ENCODE data around the gene ASAP2.
"Not testable (repeated sequence)": the region's sequence is repeated elsewhere in the genome, so short reads cannot be mapped to it uniquely, and the experiment has no call there.

The ASAP2 gene

DNA sequence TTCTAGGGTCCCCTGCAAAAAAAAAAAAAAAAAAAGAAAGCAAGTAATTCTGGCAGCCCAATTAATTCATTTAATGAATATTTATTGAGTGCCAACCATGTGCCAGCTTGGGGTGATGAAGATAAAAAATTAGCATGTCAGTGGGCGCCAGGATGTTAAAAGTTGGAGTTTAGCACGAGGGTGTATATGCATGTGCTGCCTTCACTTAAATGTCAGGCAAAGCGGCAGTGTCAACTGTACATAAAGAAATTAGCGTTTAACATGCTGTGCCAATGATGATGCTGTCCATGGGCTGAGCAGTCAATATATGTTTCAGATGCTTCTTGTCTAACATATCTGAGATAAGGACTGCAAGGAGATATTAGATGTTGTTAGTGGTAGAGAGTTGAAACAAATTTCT is 49.5 kb downstream of the ASAP2 start:
- DNase-seq = no peak

DNA sequence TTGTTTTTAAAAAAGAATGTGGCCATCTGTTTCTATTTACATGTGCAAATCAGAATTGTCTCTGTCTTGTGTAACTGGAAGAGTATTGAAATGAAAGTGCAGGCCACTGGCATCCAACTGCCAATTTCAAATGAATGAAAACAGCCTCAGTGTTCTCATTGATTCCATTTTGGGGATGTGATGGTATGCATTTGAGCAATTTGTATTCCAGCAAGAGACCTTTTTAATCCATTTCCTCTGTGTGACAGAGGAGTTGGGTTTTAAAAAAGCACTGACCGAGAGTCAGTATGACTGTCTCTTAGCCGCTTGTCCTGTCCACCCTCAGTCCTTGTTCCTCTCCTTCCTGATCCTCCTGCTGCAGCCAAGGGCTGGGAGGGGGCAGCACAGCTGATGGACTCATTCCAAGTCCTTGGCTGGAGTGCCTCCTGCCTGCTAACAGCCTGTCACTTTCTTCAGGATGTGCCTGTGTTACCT is 50.0 kb downstream of the ASAP2 start:
- DNase-seq = no peak

DNA sequence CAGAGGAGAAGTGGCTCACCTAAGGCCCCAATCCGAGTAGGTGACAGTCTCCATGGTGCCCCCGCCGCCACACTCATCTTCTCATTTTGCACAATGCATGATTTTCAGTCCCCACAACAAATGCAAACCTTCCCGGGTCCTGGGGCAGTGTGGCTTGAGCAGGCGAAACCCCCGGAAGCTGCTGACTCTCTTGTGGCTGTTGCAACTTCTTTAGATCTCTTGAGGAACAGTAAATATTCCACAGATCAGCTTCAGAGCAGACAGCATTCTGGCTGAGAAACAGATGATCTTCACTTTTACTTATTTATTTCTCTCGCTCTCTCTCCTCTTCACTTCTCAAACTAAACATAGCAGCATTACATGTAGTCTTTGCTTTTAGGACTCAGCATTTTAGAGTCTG is 51.9 kb downstream of the ASAP2 start:
- DNase-seq = no peak

DNA sequence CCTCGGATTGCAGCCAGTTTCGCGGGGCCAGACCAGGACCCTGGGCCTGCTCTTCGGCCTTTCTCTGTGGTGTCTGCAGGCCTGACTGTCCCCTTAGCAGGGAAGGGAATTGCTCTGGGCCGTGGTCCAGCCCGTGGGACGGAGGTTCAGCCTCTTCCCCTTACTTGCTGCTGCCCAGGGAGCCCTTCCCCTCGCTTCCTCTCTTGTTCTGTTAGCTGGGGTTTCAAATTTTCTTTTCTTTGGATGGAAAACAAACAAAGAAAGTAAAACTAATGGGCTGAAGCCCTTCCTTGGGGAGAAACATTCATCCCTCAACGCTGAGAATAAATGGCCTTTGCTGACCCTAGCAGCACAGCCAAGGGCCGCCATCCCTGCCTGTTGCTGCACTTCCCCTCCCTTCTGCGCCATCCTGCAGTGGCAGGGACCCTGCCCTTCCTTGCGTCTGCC is 52.4 kb downstream of the ASAP2 start:
- no peak for DNase-seq

DNA sequence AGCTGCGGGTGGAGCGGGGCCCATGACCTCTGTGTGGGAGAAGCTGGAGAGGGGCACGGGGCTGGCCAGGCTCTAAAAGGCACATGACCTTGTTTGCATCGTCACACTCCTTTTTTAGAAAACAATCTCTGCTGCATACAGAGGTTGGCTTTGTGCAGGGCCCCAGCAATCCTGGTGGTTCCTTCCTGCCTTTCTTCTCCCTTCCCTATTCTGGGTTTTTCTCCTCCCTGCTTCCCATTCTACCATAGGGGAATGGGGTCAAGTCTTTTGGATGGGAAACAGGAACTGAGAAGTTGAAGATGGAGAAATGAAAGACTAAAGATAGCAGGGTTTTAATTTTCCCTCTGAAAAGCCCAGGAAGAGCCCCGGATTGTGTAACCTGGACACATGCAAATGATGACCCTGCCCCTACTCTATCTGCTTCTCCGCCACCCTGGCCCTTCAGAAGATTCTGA is 53.9 kb downstream of the ASAP2 start:
- no peak for DNase-seq

DNA sequence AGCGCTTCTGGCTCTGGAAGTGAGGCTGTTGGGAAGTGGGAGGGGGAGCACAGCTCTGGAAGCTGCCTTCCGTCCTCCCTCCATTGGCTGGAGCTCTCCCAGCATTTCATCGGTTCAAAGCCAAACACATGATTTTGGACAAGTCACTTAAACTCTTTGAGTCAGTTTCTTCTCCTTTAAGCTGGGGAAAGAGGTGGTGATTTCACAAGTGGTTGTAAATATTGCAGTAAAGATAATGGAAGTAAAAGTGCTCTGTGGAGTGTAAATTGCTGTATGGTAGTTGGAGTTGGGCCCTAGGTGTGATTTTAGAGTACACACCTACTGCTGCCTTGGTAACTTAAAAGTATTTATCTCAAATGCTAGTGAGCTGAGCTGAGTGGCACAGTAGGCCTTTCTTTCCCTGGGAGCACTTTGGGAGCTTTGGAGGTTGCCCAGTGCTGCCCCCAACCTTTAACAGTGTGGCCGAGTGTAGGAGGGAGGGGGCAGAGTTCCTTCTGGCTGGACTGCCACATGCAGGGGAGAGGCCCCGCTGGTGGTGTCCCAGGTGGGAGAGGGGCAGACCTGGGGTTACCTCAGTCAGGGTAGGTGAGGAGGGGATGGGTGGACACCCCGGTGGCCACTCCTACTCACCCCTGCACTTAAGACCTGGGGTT is 54.7 kb downstream of the ASAP2 start:
- DNase-seq = no peak

DNA sequence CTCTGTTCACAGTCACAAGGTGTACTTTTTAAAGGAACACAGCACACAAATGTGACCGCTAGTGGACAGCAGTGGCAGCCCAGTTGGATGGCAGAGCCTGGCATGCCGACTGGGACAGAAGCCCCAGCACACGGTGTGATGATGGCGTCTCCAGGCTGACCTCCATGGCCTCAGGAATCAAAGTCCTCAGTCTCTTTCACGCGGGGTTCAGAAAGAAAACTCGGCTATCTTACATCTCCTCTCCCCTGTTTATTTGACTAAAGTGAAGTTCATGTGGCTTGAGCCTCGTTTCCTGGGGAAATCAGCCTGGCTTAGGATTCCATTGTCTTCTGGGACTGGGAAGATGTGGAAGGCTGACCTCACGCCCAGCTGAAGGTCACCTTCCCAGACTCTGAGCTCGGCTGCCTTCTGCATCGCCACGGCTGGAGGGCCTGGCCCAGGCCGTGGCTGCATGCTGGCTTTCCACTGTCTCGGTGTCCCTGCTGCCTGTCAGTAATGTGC is 56.1 kb downstream of the ASAP2 start:
- no peak for DNase-seq

DNA sequence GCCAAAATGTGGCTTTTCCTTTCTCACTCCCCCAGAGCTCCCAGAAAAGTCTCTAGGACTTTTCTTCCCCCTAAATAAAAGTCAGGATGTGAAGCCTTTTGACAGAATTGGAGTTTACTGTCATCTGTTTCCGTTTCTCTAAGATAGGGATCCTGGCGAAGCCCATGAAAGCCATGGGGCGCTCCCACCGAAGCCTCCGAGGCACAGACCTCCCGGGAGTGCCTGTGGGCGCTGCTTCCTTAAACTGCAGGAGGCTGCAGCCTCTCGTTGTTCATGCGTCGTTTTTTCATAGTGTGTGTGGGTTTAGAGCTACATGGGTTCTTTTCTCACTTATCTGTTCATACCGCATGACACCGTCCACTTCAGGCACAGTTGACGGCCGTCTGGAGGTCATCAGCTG is 56.8 kb downstream of the ASAP2 start:
- DNase-seq = no peak

DNA sequence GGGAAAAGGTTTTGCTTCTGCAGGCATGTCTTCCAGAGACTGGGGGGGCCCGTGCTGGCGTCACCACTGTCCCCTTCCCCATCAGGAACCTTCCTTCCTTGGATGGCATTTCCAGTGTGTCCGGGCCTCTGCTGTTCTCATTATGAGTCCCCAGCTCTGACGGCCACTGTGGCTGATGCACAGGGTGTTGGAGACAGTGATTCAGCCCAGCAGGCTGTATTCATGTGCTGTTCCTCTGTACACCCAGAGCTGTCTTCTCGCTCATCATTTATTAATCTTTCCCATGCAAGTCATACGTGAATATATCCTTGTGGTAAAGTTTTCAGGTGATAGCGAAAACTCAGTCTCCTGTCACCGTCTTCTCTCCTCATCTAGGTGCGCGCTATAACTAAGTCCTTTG is 57.7 kb downstream of the ASAP2 start:
- no peak for DNase-seq

DNA sequence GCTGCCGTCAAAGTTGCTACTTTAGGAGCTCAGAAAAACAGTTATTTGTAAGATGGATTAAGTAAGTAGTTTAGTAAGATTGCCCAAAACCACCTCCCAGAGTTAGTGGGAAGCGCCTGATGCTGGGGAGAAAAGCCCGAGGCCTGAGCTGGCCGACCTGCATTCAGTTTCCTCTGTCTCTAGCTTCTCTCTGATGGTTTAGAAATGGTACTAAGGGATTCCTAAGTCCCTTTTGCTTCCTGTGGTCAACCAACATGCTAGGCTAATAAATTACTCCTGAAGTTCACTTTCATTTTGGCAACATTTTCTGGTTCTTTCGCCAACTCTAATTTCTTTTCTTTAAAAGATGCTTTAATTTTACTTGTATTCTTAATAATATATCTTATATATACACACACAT is 60.1 kb downstream of the ASAP2 start:
- DNase-seq = no peak

DNA sequence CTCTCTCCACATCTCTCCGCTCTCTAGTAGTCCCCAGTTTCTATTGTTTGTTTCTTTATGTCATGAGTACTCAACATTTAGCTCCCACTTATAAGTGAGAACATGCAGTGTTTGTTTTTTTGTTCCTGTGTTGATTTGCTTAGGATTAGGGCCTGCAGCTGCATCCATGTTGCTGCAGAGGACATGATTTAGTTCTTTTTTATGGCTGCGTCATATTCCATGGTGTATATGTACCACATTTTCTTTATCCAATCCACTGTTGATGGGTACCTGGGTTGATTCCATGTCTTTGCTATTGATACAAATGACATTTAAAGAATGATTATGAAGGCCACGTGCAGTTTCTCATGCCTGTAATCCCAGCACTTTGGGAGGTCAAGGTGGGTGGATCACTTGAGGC is 60.7 kb downstream of the ASAP2 start:
- not testable (repeated sequence) for DNase-seq

DNA sequence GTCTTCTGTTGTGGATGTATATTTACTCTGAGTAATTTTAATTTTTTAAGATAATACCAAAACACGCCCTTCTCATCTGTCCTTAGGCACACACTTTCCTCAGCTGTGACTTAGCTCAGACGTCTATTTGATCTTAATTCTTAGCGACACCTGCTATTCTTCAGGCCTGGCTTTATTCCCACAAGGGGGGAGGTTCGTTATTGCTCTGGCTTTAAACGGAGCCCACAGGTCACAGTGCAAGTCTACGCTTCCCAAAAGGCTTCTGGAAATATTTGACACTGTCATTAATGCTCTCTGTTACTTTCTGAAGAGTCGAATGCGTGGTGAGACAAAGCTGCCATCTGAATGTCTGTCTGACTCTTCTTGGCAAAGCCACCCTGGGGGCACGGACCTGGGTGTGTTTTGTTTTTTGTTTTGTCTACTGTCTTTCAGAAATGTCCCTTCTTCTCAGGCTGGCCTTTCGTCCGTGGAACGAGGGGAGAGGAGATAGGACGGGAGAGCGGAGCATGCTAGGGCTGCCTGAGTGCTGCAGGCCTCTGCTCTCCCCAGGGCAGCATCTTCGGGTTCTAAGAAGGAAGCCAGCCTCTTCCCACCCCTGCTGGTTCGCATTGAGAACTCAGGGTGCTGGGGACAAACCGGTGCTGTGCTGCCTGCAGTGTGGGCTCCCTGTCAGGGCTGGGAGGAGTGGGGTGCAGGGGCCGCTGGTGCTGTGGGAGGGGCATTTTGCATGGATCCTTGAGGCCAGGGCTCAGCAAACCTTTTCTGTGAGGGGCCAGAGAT is 61.9 kb downstream of the ASAP2 start:
- DNase-seq = no peak

DNA sequence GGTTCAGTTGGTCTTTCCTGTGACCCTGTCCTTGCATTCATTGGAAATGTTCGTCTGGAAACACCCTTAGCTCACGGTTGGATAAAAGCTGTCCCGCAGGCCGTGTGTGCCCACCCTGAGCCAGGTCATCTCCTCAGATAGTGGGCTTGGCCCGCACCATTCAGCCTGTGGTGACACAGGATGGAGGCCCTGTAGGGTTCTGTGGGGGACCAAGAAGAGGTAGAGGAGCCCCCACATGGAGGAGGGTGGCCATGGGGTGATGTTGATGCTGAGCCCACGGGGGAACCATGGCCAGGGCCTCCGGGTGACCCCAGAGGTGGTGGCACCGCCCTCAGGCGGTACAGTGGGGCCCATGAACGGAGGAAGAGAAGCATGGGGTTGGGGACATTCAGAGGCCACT is 62.7 kb downstream of the ASAP2 start:
- DNase-seq = no peak

DNA sequence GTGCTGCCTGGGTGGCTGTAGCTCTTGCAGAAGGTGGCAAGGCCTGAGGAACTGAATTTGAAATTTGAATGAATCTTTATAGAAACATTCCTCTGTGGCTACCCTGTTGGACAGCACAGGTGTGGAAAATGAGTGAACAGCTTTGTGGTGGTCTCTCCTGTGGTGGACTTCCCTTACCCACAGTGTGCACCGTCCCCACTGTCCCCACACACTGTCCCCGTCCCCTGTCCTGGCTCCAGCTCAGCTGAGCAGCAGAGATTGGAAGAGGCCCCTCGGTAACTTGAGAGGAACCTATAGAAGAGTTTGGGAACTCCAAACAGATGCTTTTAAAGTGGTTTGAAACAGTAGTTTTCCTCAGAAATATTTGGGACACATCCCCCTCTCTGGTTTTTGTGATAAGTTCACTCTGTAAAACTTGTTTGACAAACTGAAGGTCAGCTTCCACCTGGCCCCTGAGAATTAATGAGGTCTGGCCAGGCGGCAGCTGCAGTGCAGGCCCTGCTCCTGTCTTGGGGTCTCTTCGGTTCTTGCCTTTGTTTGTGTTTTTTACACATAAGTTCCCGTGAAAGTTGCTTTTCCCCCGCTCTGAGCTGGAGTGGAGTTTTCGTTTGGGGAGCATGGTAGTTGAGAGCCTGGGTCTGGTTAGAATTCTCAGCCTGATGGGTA is 63.2 kb downstream of the ASAP2 start:
- no peak for DNase-seq

DNA sequence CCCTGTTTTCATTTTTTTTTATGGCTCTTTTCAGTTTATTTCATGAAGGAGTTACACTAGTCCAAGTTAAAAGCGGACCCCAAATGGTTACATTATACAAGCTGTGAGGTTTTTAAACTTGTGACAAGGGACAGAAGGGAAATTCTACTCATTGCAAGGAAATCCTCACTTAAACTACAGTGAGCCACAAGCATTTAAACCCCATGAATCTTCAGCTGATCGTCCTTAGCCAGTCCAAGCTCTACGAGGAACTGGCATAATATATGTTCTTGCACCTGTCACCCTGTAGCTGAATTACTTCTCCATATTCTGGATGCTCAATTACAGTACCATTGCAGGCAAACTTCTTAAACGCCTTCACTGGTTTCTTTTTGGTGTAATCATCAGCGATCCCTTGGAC is 64.5 kb downstream of the ASAP2 start:
- DNase-seq = no peak

DNA sequence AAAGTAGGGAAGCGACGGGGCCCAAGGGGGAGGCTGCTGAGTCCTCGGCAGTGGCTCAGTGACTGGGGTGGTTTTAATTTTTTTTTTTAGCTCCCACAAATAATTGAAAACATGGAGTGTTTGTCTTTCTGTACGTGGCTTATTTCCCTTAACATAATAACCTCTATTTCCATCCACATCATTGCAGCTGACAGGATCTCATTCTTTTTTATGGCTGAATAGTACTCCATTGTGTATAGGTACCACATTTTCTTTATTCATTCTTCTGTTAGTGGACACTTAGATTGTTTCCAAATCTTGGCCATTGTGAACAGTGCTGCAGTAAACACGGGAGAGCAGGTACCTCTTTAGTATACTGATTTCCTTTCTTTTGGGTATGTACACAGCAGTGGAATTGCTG is 65.1 kb downstream of the ASAP2 start:
- DNase-seq = no peak

DNA sequence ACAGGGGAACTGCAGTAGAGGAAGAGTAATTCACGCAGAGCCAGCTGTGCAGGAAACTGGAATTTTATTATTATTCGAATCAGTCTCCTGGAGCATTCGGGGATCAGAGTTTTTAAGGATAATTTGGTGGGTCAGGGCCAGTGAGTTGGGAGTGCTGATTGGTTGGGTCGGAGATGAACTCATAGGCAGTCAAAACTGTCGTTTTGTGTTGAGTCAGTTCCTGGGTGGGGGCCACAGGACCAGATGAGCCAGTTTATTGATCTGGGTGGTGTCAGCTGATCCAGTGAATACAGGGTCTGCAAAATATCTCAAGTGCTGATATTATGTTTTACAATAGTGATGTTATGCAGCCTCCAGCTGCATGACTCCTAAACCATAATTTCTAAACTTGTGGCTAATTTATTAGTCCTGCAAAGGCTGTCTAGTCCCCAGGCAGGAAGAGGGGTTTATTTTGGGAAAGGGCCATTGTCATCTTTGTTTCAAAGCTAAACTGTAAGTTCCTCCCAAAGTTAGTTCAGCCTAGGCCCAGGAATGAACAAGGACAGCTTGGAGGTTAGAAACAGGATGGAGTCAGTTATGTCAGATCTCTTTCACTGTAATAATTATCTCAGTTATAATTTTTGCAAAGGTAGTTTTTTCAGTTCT is 67.0 kb downstream of the ASAP2 start:
- no peak for DNase-seq

DNA sequence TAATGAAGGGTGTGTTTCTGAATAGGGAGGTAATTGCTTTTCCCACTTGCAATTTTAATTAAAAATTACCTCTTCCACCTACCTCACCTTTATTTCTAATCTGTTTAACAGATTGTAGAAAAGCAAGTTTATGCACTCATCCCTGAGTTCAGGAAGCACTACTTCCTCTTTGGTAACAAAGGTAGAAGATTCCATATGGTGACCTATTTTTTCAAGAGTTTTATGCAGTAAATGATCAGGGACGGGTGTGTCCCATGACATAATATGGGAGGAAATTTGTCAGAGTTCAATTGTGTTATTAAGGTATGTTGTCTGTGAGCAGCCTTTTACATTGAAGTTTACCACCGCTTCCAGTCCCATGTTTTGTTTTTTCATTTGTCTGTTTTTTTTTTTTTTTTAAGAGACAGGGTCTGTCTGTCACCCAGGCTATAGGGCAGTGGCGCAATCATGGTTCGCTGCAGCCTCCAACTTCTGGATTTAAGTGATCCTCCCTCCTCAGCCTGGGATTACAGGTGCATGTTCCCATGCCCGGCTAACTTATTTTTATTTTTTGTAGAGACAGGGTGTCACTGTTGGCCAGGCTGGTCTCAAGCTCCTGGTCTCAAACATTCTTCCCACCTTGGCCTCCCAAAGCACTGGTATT is 68.2 kb downstream of the ASAP2 start:
- DNase-seq = no peak

DNA sequence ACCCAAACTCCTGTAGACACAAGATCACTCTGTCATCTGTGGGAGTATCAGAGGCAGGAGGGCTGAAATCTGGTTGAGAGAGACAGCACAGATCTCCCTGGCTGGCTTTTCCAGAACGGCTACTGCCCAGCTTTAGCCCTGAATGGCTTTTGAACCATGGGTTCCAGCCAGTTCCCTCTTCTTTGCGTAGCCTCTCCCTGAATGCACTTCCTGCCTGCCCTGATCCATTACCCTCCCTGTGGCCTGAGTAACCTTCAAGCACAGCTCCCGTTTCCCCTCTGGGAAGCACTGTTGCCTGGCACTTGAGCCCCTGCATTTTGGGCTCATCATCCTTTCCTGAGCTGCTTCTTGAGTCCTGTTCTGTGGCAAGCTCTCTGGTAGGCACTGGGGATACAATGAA is 68.8 kb downstream of the ASAP2 start:
- DNase-seq = no peak

DNA sequence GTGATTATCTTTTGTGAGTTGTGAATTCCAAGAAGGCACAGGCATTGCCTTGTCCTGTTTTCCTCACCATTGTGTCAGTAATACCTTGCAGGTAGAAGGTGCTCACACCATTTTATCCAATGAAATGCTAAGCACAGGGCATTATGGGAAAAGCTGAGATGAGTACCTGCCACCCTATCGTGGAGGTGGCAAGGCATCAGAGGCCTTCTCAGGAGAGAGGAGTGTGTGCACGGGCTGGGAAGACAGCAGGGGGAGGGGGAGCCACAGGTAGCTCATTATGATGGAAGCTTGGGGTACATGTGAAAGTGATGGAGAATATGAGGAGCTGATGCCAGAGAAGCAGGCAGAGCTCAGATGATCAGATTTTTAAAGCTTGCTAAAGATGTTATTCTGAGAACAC is 69.5 kb downstream of the ASAP2 start:
- no peak for DNase-seq

DNA sequence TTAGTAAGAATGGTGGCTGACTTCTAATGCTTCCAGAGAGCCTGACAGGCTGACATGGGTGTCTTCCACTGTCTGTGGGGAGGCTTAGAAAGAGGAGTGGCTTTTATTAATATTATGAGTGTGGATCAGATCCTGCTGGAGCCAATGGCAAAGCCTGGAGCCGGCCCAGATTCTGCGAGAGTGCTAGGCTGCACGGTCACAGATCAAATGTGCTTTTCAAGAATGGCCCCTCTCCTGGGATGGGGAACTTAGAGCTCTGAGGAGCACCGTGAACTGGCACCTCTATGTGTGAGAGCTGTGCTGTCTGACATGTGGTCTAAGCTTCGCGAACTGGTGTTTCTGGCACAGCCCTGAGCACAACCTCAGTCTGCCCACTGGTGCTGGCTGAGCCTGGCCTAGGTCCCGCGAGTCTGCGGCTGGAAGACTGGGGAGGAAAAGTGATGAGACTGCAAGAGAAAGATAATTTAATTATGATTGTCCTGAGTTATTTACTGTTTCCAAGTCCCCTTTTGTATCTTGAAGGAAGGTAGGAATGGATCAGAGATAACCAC is 70.4 kb downstream of the ASAP2 start:
- no peak for DNase-seq

DNA sequence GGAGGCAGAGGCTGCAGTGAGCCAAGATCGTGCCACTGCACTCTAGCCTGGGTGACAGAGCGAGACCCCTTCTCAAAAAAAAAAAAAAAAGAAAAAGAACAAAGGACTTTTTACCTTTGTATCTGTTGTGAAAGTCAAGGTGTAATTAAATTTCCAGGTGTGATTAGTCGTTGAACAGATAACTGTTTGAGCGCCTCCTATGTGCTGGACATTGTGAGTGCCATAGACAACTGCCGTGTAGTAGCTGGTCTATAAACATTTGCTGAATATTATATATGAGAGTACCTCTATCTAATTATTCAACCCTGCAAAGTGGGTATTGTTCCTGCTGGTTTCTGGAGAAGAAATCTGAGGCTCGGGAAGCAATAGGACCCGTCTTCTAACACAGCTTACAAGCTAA is 71.8 kb downstream of the ASAP2 start:
- no peak for DNase-seq

All from 8988T (cell line).